Activated B cell treated with CpG ODN at 0.5 μM for 24 hours (primary cell): ENCODE results near the gene EPHA3. TPM values are rescaled to one million over a fixed set of nuclear protein-coding genes. Genes with fewer than 3 reads are reported as not detected.

ENCODE experiments used
- ATAC-seq: fragments of 200-7000 bp; cut with Tn5 transposase; one replicate; pipeline ENCODE4 v1.10.0; 2021; ENCODE audit warnings: low read depth, mild to moderate bottlenecking, moderate library complexity
- CTCF ChIA-PET: fragments of 350-600 bp; sonication (Branson Sonifier 250); formaldehyde crosslinking; loops from one replicate; lab custom pipeline; 2021; ENCODE audit warnings: antibody characterized with exemption; lab: Charles Lee
- POLR2A ChIA-PET: fragments of 350-600 bp; sonication (Branson Sonifier 250); formaldehyde crosslinking; loops from one replicate; lab custom pipeline; 2021; ENCODE audit warnings: antibody characterized with exemption; lab: Charles Lee
- DNase-seq: peaks from one replicate; pipeline ENCODE4 v3.0.0; 2022
- H3K27ac Mint-ChIP-seq: one replicate; pipeline ENCODE4 v1.8.0; 2020; ENCODE audit warnings: mixed read lengths
- H3K27me3 Mint-ChIP-seq: one replicate; pipeline ENCODE4 v1.8.0; 2021; ENCODE audit warnings: mixed read lengths
- H3K36me3 Mint-ChIP-seq: one replicate; pipeline ENCODE4 v1.8.0; 2021; ENCODE audit warnings: low read depth, mixed read lengths
- H3K4me1 Mint-ChIP-seq: one replicate; pipeline ENCODE4 v1.8.0; 2021; ENCODE audit warnings: mixed read lengths
- H3K4me3 Mint-ChIP-seq: one replicate; pipeline ENCODE4 v1.8.0; 2020; ENCODE audit warnings: mild to moderate bottlenecking, mixed read lengths
- H3K9me3 Mint-ChIP-seq: one replicate; pipeline ENCODE4 v1.8.0; 2020; ENCODE audit warnings: mixed read lengths
- intact Hi-C: fragments of 100-400 bp; cut with micrococcal nuclease; formaldehyde crosslinking; loops from one replicate; pipeline ENCODE4 v1.15.1; 2024
- total RNA-seq: library from RNA; stranded (reverse); gene quantifications from 2 replicates; pipeline ENCODE4 v1.2.3, GENCODE V29; 2022
- TF ChIP-seq, protein P1 (sequence below): fragments of 200-600 bp; IDR thresholded peaks from one replicate; pipeline ENCODE4 v1.8.0; 2022; ENCODE audit warnings: antibody characterized with exemption, mild to moderate bottlenecking

The EPHA3 gene
- total RNA-seq, 1 donor from 2014 or later = not detected

DNA sequence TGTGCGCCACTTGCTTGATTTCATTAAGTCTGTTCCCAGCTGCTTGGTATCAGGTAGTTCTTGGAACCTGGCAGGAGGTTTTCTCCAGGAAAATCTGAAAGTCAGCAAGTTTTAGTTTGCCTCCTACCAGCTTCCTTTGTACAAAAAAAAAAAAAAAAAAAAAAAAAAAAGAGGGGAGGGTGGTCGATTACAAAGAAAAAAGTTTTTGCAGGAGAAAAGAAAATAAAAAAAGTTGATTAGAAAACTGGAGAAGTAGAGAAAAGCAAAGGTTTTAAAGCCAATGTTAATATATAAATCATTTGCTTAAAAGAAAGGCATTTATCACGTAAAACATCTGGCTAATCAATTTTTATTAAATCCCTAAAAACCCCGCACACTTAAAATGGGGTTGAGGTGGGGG, 5.9 kb downstream of the EPHA3 start:
- ATAC-seq = no peak
- CTCF ChIA-PET = interaction anchor here (1.1 kb wide), 1 partner anchor 894 kb away, joined by 4 read pairs; no protein-coding TSS in a partner anchor

DNA sequence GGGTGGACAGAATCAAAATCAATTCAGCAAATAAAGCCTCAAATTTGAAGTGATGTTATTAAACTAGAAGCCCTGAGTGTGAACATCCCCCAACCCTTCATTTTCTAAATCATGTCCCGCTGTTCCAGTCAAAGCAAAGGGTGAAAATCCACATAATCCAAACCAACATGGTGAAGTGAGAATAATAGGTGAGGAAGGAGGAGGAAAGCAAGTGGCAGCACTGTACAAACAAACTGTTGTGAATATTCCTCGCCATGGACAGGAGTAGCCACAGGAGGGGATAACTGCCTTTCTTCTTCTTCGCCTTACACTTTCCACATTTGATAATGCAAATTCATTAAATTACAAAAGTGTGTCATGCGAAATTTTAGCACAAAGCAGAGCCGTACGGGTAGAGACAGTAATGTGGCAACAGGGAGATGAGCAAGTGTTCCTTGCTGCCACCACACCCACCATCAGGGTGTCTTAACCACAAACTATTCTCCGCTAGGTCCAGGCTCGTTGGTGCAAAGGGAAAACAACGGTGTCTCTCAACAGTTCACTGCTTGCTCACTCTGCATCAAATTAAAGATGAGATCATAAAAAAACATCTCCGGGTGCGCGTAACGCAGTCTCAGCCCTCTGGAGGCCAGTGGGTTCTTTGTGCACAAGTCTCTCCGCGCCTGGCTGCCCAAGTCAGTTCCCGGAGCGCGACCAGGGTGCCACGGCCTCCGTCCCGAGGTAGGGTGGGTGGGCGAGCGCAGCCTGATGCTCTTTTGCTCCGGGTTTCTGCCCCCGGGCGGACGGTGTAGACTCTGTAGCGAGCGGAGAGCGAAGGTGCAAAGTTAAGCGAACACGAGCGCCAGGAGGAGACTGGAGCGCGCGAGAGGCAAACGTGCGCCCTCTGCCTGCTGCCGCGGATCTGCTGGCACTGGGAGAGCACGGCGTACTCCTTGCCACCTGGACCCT, 6.7 kb downstream of the EPHA3 start:
- TF ChIP-seq, protein P1, sequence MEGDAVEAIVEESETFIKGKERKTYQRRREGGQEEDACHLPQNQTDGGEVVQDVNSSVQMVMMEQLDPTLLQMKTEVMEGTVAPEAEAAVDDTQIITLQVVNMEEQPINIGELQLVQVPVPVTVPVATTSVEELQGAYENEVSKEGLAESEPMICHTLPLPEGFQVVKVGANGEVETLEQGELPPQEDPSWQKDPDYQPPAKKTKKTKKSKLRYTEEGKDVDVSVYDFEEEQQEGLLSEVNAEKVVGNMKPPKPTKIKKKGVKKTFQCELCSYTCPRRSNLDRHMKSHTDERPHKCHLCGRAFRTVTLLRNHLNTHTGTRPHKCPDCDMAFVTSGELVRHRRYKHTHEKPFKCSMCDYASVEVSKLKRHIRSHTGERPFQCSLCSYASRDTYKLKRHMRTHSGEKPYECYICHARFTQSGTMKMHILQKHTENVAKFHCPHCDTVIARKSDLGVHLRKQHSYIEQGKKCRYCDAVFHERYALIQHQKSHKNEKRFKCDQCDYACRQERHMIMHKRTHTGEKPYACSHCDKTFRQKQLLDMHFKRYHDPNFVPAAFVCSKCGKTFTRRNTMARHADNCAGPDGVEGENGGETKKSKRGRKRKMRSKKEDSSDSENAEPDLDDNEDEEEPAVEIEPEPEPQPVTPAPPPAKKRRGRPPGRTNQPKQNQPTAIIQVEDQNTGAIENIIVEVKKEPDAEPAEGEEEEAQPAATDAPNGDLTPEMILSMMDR = no peak
- intact Hi-C loops = loop anchor here (1.0 kb wide), 3 partner anchors 10 to 911 kb away; no protein-coding TSS in a partner anchor
- POLR2A ChIA-PET = no interaction called here
- Mint-ChIP-seq H3K36me3 (no peaks in the 10 kb centered on the region), H3K4me1 (peaks cover 9% of the 10 kb centered on the region), H3K4me3 (peak overlapping the region; percentile 71), H3K27me3 (peaks cover 18% of the 10 kb centered on the region), H3K27ac (no peak overlapping the region), H3K9me3 (no peaks in the 10 kb centered on the region)
- ATAC-seq = peak; percentile 69
- DNase-seq = peak; percentile 16
- CTCF ChIA-PET = no interaction called here

More for the DNA sequence above, 5.9 kb downstream of the EPHA3 start:
- POLR2A ChIA-PET = interaction anchor here (0.5 kb wide), 1 partner anchor 1845 kb away, joined by 4 read pairs; no protein-coding TSS in a partner anchor
- intact Hi-C loops = no loop called here
- Mint-ChIP-seq H3K27ac (no peak overlapping the region), H3K27me3 (peaks cover 22% of the 10 kb centered on the region), H3K4me1 (peaks cover 10% of the 10 kb centered on the region), H3K9me3 (no peaks in the 10 kb centered on the region), H3K36me3 (no peaks in the 10 kb centered on the region), H3K4me3 (no peak overlapping the region)
- DNase-seq = no peak
- TF ChIP-seq, protein P1 = no peak

DNA sequence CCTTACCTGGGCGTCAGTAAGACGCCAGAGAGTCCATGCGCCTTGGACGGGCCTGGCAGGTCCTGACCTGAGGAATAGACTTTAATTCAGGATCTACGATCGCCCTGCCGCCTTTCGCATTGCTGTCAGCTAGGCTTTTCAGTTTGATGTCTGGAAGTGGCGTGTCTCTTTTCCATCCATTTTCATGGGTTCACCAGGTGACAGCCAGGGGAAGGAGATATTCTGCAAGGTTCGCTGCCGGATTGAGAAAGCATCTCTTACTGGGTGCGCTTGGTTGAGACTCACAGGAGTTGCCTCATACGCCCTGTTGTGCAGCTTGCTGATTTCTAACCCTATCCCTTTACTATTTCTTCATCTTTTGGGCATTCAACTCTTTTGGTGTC, 7.4 kb downstream of the EPHA3 start:
- CTCF ChIA-PET = no interaction called here
- TF ChIP-seq, protein P1 = no peak
- Mint-ChIP-seq H3K36me3 (no peaks in the 10 kb centered on the region), H3K27ac (no peak overlapping the region), H3K4me1 (peaks cover 9% of the 10 kb centered on the region), H3K4me3 (no peak overlapping the region), H3K9me3 (no peaks in the 10 kb centered on the region), H3K27me3 (peaks cover 15% of the 10 kb centered on the region)
- no peak for DNase-seq
- intact Hi-C loops = loop anchor here (1.0 kb wide), 3 partner anchors 11 to 912 kb away; no protein-coding TSS in a partner anchor
- ATAC-seq = no peak
- POLR2A ChIA-PET = no interaction called here

DNA sequence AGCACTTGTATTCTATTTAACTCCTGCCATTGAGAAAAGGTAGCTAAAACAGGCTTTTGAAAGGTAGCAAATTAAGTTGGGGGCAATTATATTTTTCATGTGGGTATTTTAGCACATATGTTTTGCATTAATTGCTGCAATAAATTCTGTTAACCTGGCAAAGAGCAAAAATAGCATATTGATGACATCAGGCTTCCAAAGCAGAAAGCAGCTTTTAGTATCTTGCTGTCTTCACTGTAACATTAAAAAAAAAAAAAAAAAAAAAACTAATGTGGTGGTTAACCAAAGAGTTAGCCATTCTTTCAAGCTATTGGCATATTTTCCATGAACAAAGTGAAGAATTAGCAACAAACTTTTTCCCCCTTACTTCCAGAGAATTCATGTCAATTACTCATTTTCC, 9.1 kb downstream of the EPHA3 start:
- H3K9me3 Mint-ChIP-seq = no peaks in the 10 kb centered on the region
- DNase-seq (no peak), ATAC-seq (no peak)
- ChIA-PET CTCF (interaction anchor here (0.8 to 1.1 kb wide), 2 partner anchors 897 to 1933 kb away, joined by 3 to 4 read pairs; no protein-coding TSS in a partner anchor), POLR2A (no interaction called here)
- no peaks in the 10 kb centered on the region for H3K36me3 Mint-ChIP-seq
- H3K27me3 Mint-ChIP-seq = peaks cover 15% of the 10 kb centered on the region
- H3K27ac Mint-ChIP-seq = no peak overlapping the region
- TF ChIP-seq, protein P1 = no peak
- intact Hi-C loops = no loop called here
- H3K4me1 Mint-ChIP-seq = peaks cover 9% of the 10 kb centered on the region
- H3K4me3 Mint-ChIP-seq = no peak overlapping the region

DNA sequence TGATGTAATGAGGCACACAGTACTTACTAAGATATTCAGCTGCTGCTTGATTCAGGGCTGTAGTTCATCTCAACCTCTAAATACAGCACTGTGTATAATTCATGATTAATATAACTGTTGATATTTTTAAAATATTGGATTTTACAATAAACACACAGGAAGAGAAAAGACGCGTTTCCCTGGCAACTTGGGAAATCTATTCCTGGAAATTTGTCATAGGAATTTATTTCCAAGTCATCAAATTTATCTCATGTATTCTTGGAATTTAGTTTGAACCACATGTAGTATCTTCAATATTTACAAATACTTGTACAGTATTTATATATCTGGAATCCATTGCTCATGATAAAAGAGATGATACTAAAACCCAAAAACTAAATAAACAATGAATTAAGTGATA, 30.6 kb downstream of the EPHA3 start:
- TF ChIP-seq, protein P1 = no peak
- H3K4me3 Mint-ChIP-seq = no peak overlapping the region

More for the DNA sequence above, 30.6 kb downstream of the EPHA3 start:
- Mint-ChIP-seq H3K9me3 (no peaks in the 10 kb centered on the region), H3K4me1 (no peaks in the 10 kb centered on the region), H3K27ac (no peak overlapping the region), H3K36me3 (no peaks in the 10 kb centered on the region), H3K27me3 (no peaks in the 10 kb centered on the region)
- ChIA-PET CTCF (no interaction called here), POLR2A (no interaction called here)
- ATAC-seq = no peak
- DNase-seq = no peak
- intact Hi-C loops = no loop called here
